ENCODE measurements around the gene MALT1.

Gene MALT1

DNA sequence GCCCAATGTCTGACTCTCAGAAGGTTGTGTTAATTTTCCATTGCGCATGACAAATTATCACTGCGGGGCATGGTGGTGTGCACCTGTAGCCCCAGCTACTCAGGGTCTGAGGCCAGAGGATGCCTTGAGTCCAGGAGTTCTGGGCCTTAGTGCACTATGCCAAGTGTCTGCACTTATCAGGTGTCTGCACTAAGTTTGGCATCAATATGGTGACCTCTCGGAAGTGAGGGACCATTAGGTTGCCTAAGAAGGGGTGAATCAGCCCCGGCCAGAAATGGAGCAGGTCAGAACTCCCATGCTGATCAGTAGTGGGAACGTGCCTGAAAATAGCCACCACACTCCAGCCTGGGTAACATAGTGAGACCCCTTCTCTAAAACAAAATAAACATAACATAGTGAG is 131.7 kb downstream of the MALT1 start:
- no peak for DNase-seq (ENCODE audit: low read depth in 2 of 2, low spot score in 1 of 2)

GRCh38 chr18:58803978-58804377 is 132.7 kb downstream of the MALT1 start:
- DNase-seq (ENCODE audit: low read depth in 2 of 2, low spot score in 1 of 2) = no peak
